Measurements from ENCODE around the gene GDAP2.
"Not testable (repeated sequence)": the region's sequence is repeated elsewhere in the genome, so short reads cannot be mapped to it uniquely, and the experiment has no call there.

GDAP2 gene, protein sequence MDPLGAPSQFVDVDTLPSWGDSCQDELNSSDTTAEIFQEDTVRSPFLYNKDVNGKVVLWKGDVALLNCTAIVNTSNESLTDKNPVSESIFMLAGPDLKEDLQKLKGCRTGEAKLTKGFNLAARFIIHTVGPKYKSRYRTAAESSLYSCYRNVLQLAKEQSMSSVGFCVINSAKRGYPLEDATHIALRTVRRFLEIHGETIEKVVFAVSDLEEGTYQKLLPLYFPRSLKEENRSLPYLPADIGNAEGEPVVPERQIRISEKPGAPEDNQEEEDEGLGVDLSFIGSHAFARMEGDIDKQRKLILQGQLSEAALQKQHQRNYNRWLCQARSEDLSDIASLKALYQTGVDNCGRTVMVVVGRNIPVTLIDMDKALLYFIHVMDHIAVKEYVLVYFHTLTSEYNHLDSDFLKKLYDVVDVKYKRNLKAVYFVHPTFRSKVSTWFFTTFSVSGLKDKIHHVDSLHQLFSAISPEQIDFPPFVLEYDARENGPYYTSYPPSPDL

DNA sequence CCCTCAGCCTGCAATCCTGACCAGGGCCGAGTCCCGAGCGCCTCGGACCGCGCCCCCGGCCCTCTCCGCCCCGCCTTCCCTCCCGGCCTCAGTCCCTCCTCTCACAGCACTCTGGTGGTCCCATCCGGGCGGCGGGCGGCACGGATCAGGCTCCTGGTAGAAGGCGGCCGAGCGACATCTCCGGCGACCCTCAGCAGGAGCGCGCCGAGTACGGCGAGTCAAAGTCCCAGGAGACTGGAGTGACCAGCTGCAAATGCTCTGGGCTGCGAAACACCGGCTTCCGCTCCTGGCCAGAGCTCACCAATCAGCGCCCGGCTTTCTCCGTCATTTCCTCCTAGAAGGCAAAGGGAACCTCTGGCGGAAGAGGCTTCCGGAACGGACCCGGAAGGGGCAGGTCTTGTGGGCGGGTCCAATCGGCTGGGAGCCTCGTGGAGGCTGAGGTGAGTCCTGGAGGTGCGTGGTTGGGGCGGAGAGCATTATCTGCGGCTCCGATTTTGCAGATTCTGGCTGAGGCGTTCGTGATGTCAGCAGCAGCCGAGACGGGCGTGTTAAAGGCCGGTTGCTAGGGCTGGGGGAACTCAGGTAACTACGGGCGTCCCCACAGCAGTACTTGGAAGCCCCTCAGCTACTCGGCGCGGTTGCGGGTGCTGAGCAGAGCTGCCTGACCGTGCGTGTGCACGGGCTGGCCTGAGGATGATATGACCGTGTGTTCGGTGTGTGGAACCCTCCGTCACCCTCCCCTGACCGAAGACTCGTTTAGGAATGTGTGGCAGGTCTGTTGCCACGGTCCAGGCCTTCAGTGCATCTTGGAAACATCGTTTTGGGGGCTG, at the start of gene GDAP2, which contains the start of gene WDR3:
Gene GDAP2 (minus strand): TSS at position 279 of the 830 bp plus-strand sequence. CDS start 9,264 bp downstream, outside the sequence.
Gene WDR3 (plus strand): TSS at position 397 of the 830 bp plus-strand sequence. CDS start 3,581 bp downstream, outside the sequence.
- DNase-seq: peak; percentile 95

DNA sequence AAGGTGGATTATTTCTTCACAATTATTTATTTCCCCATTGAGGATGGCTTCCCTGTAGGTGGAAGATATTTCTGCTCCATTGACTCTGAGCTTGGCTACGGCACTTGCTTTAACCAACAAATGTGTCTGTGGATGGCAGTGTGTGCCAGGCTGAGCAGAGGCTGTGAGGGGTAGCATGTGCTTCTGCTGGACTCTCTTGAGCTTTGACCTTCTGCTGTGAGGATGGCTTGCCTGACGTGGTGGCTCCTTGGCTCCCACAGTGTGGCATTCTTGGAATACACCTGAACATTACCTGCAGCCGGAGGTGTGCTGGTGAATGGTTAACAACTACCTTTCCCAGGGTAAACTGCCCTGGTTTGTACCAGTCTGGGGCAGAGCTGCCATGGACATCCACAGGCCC, 47.0 kb upstream of the GDAP2 start:
- no peak for DNase-seq

DNA sequence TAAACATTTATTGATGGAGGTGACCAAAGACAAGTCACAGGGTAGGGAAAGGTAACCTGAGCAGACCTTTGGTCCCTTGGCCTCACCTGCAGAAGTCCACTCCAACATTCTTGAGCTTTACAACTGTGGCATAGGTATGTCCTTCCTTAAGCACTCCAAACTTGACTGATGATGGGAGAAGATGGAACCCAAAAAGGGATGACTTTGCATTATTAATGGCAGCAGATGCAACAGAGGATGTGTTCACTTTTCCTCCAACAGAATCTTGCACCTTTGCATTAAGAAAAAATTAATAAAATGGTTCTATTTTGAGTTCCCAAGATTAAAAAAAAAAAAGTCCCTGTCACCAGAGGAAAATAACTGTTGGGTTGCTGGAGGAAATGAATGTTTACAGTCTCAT, 42.4 kb upstream of the GDAP2 start:
- DNase-seq: no peak

DNA sequence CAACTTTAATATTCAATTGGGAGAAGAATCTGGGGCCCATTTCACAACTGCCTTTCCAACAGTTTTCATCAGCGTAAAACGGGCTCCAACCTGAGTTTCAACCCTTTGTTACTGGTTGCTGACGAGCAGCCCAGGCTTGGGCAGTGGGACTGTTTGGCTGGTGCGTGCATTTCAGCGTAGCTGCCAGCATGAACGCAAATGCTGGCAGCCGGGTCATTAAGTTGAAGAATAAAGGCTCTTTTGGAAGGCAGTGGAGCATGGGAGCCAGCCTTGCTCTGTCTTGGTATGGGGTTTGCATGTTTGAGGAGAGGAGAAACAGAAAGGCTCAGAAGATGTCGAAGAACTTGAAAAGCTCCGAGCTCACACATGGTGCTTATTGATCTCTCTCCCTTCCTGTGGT, 40.8 kb upstream of the GDAP2 start:
- no peak for DNase-seq

DNA sequence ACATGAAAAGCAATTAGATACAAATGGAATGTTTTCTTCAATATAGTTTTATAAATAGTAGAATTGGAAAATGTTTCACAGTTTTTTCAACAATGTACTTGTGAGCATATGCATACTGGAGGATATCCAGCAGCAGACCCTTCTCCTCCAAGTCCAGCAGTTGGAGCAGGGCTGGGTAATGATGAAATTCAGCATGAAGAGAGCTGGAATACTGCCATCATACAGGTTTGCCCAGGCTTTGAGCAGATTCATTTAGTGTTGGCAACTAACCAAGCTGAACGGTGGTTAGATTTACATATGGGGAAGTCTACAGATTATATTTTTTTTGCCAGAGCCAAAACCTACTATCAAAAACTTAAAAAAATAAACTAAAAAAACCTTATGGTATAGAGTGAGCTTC, 38.5 kb upstream of the GDAP2 start:
- DNase-seq: no peak

DNA sequence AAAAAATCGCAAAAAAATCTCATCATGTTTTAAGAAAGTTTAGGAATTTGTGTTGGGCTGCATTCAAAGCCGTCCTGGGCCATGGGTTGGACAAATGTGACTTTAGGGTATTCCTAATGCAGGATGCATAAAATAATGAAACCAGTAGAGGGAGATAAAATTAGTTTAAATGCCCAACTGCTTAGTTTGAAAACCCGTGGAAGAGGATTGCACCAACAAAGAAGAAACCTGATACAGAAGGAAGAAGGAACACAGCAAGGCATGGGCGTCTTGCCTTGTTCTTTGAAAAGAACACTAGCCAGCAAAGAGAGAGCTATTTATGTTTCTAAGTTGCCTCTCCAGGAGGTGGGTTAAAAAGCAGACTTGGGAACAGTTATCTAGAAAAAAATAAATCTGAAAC, 38.1 kb upstream of the GDAP2 start:
- DNase-seq: no peak

DNA sequence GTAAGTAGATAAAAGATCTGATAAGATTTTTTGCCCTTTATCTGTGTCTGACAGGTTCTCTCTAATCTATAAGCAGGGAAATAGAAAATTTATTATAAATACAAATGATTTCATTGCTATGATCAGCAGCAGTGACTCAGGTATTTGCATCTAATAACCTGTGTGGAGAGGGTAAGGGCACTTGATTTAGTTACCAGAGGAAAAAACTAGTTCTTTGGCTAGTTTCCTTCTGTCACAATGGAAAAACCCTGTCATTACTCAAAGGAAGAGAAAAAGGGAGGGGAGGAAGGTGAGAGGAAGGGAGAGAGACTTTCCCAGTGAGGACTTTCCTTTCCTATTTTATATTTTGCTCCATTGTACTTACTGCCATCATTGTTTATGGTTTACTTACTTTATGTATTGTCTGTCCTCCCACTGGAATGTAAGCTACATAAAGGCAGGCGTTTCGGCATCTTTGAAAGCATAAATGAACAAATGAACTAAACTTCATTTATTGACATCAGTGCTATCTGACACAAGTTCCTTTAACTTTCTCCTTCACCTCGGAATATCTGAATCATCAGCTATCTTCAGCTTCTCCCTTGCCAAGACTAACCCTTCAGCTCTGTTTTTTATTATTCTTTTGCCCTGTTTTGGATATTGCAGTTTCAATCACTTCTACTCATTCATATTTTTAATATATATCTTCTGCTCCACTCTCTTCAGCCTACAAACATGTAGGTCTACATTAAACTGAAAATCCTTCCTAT, 35.0 kb upstream of the GDAP2 start:
- DNase-seq: no peak

DNA sequence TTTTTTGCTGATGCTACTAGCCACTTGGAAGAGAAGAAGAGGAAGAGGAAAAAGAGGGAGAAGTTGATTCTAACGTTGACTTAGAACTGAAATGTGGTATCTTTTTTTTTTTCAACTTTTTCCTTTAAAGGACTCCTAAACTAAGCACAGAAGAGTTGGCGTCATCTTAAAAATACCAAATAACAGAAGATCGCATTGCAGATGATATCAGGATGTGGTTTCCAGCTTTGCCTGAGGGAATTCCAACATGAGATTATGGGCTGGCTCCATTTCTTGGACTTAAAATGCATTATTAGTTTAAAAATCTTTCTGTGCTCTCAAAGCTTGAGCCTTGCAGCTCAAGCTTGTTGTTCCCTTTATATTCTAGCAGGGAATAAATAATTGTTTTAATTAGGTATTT, 29.9 kb upstream of the GDAP2 start:
- DNase-seq: no peak

DNA sequence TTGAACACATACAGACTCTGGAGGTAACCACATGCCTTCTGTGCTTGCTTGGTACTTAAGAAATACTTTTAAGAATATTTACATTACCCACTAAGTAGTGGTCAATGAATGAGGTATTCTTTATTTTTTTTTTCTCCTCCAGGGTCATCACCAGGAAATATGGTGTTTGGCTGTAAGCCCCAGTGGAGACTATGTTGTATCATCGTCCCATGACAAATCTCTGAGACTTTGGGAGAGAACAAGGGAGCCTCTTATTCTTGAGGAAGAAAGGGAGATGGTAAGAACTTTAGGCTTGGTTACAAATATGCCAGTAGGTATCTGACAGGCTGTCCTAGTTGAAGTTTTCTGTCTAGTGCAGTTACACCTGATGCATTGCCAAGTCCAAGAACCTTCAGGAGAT, 23.0 kb upstream of the GDAP2 start:
- DNase-seq: no peak

DNA sequence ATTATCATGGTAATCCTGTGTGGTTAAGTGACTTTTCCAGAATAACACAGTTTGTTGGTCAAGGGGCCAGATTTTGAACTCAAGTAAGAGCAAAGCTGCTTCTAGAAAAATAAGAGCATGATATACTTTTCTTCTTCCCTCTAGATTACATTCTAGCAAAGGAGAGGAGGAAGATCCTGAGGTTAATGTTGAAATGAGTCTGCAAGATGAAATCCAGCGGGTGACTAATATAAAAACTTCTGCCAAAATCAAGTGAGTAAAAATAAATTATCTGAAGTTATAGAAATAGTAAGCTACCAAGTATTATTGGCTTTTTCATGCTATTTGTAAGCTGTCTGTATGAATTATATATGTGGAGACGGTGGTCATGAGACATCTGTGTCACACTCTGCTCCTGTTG, 12.9 kb upstream of the GDAP2 start:
- no peak for DNase-seq

DNA sequence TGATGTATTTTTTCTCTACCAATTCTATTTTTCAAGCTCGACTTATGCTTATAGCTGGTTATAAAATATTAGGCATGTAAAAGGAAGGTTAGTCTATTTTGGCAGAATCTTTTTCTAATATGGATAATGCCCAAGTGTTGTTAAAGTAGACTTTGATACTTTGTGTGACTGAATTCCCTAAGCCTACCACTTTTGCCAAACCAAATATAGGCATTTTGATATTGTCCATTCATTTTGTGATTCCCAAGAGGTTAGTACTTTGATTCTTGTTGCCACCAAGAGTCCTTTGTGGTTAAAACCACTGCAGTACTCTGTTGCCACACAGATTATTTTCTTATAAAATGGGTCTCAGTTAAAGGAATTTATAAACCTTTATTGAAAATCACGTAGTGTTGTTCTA, 4.3 kb upstream of the GDAP2 start:
- no peak for DNase-seq

DNA sequence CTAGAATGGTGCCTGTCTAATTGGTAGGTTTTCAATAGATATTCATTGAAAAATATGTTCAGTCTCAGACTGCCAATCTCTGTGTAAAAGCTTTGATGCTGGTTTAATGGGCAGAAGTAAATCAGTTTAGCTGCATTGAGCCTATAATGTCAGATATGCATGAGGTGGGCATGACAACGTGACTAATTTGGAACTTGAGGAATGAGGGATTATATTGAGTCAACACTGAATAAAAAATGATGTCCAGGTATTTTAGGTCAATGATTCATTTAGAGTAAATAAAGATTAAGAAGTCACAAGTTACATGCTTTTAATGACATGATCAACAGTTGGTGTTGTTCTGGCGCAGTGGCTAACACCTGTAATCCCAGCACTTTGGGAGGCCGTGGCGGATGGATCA, 3.2 kb upstream of the GDAP2 start:
- DNase-seq: no peak

DNA sequence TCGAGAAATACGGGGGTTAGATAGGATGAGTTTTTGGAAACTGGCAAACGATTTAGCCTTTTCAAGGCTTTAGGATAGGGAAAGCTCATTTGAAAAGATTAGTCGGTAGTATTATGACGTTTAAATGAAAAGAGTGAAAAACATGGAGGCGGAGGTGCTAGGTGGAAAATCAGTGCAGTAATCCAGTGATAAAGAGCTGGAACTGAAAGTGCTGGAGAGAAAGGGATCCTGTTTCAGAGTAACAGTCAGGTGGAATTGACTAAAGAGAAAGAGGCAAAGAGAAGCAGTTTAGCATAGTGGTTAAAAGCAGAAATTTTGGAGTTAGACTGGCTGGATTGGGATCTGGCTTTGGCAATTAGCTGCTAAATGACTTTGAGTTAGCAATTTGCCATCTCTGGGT, 1.1 kb upstream of the GDAP2 start:
- DNase-seq: no peak

DNA sequence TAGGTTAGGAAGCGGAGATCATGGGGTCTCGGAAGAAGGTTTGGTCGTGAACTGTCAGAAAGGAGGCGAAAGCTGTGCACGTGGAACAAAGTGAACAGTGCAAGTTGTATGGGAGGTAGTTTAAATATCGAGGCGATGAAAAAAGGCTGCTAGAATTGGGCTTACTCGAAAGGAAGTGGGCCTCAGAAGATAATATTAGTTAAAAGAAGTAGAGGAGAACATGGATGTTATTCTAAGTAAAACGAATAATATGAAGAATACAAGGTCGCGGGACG, 689 bp upstream of the GDAP2 start:
- no peak for DNase-seq

DNA sequence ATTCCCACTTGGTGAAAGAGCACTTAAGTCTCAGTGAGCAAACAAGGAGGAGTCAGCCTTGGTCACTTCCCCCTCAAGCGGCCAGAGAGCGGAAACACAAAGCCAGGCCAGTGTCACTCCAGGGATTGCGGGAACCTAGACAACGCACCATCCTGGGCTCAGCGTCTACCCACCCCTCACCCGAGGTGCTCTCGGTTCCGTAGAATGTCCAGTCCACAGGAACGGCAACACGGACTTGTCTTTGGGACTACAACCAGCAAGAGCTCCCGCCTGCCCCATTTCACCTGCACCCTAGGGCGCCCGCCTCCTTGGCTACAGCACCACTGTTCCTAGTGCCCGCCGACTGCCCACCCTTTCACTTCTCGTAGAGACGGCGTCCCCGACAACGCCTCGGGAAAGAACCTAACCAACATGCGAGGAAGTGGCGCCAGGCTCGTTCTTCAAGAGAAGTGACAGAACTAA, 509 bp downstream of the GDAP2 start:
- peak; percentile 36 for DNase-seq

DNA sequence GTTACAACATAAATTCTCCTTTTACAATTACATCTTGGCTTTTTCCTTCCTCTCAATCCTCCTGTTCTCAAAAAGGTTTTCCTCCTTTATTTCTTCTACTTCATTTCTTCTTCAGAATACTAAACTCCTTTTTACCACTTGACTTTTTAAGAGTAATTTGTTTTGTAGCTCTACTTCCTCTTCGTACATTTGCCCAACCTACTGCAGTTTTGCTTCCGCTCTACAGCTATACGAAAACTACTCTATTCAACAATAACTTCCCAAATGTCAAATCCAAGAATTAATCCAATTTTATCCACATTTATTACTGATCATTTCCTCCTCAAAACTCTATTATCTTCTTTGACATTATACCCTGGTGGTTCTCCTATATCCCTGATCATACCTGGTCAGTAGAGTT, 3.4 kb downstream of the GDAP2 start:
- DNase-seq: no peak

DNA sequence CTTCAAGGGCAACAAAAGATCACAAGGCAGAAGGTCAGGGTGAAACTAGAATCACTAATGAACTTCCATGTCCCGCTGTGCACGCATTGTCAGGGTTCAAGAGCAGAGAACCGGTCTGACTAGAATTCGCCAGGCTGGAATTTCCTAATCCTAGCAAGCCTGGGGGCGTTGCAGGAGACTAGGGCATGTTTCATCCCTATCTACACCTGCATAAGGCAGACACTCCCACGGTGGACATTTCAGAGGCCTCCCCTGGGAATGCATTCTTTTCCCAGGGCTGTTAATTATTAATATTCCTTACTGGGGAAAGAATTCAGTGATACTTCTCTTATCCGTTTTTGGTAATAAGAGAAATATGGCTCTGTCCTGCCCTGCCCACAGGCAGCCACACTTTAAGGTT, 6.7 kb downstream of the GDAP2 start:
- DNase-seq: not testable (repeated sequence)

DNA sequence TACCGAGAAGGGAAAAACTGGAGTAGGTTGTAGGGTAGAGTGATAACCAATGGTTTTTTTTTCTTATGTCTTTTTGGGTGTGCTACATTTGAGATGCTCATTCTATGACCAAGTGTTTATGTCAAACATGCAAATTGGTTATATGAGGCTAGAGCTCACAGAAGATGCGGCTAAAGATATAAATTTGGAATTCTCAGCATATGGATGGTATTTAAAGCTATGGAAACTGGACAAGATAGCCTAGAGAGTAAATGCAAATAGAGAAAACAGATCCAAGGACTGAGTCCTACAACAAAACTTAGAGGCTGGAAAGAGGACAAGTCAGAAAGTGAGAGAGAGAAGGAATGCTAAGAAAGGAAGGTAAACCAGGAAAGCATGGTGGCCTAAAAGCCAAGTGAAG, 7.4 kb downstream of the GDAP2 start:
- no peak for DNase-seq

DNA sequence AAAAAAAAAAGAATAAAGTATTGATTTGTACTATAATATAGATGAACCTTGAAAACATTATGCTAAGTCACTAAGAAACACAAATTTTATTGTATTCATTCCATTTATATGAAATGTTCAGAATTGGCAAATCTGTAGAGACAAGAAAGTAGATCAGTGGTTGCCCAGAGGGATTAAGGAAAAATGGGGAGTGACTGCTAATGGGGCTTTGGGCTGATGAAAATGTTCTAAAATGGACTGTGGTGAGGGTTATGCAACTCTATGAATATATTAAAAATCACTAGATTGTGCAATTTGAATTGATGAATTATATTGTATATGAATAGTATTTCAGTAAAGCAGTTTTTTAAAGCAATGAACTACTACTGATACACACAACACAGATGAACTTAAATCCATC, 10.0 kb downstream of the GDAP2 start:
- DNase-seq: no peak

DNA sequence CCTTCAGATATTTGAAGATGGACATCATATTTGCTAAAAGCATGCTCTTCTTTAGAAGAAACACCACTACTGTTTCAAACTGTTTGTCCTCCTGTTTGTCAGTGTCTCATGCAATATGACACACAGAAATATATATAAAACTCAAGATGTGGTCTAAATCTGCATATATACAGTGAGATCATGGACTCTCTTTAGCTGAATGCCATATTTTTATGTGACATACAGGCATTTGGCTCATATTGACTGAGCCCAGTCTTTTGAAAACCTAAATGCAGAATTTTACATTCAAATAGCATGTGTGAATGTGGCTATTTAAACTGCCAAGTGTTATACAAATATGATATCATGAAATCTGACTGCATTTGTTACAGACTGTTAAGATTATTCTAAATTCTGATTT, 18.4 kb downstream of the GDAP2 start:
- DNase-seq: no peak

DNA sequence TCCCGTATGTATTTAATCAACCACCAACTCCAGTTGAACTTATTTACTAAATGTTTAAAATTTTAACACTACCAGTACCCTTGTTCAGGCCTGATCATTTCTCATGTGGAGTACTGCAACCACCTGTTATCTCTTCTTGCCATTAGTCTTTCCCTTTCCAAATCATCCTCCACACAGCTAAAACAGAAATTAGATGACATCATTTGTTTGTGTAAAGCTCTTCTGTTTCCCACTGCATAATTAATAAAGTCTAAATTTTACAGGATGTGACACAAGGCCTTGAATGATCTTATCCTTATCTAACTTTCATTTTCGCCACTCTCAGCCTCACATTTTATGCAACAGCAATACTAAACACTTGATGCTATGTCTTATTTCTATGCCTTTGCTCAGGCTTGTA, 24.4 kb downstream of the GDAP2 start:
- DNase-seq: no peak

DNA sequence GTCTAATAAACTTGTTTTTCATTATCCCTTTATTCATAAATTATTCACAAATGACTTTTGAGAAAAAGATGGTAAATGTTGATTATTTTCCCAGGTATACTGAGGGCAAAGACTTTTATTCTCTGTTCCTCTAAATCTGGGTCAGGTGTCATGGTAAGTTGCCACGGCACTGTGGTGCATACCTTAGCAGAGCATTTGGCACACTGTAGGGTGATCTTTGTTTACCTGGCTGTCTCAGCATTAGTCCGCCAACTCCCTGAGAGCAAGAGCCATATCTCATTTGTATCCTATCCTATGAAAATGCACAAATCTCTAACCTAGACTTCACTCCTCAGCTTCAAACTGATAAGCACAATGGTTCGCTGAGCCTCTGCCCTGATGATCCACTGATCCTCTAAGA, 24.9 kb downstream of the GDAP2 start:
- no peak for DNase-seq

DNA sequence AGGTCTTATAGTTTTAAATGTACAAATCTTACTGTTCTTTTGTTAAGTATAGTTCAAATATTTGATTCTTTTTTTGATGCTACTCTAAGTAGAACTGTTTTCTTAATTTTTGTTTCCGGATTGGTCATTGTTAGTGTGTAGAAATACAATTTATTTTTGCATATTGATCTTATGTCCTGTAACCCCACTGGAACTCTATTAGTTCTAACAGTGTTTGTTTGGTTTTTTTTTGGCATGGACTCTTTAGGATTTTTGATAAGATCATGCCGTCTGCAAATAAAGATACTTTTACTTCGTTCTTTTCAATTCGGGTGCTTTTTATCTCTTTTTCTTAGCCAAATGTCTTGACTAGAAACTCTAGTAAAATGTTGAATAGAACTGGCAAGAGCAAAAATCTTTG, 26.5 kb downstream of the GDAP2 start:
- DNase-seq: no peak
